ENCODE measurements around the gene IRF4. TPM values are rescaled to one million over a fixed set of nuclear protein-coding genes. Genes with fewer than 3 reads are reported as not detected.

IRF4 gene
- total and polyA plus RNA-seq, 2 donors (not counting 3 experiments of a cell fraction or from before 2014, with no cell fraction given) = not detected

DNA sequence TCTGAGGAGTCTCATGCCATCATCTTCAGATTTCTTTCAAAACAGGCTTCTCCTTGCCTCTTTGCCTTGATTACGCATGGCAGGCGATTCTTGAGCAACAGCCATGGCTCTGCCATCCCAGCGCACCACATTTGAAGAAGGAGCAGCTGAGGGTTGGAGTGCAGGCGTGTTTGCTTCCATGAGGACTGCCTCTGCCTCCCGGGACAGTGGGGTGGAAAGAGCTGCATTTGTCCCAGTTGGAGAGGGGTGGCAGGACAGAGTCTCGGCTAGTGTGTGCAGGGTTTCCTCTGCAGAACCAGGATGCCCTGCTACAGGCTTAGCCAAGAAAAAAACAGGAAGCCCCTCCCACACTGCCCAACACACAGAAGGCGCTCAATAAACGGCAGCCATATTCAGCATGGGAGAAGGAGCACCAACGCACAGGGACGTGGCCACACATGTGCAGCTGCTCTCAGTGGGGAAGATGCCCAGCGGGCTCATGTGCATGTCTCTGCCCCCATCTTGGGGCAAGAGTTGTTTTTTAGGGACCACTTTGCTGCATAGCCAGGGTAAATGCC, 36.6 kb downstream of the IRF4 start:
- Histone ChIP-seq H3K27ac (ENCODE audit: insufficient read depth, low read depth, low read length) (no peak overlapping the region), H3K9me1 (replicated peaks; ENCODE audit: control insufficient read depth, extremely low read depth, insufficient read depth, low read length) (no peaks in the 10 kb centered on the region), H3K79me2 (ENCODE audit: control insufficient read depth, insufficient read depth, low read length) (no peaks in the 10 kb centered on the region), H3K36me3 (ENCODE audit: control insufficient read depth in 2 of 2, extremely low read depth in 1 of 2, insufficient read depth in 2 of 2, low read length in 2 of 2) (no peaks in the 10 kb centered on the region), H4K20me1 (replicated peaks; ENCODE audit: control insufficient read depth, extremely low read depth, insufficient read depth, low read length) (no peaks in the 10 kb centered on the region), H3K9me3 (replicated peaks; ENCODE audit: control insufficient read depth, insufficient read depth, low read length) (no peaks in the 10 kb centered on the region), H3K4me2 (ENCODE audit: insufficient read depth, low read length) (no peak overlapping the region), H2AFZ (ENCODE audit: low read depth, low read length) (no peak overlapping the region), H3K4me1 (ENCODE audit: control insufficient read depth, extremely low read depth, insufficient read depth, low read length) (no peaks in the 10 kb centered on the region), H3K9ac (replicated peaks; ENCODE audit: extremely low read depth, insufficient read depth, low read length) (no peak overlapping the region), H3K4me3 (replicated peaks in 1 of 3; ENCODE audit: insufficient read depth in 1 of 3, low read depth in 1 of 3, low read length in 3 of 3) (no peak overlapping the region), H3K27me3 (ENCODE audit: control insufficient read depth in 2 of 2, insufficient read depth in 2 of 2, low read length in 2 of 2) (no peaks in the 10 kb centered on the region)
- BruUV-seq (replicated peaks) = no TSS peak
- ChIA-PET CTCF (no interaction called here), POLR2A (no interaction called here)
- dilution Hi-C loops (cut with MboI; ENCODE audit: extremely low pct_ligation_motif_present, low sequenced_read_pairs) = no loop called here
- TF ChIP-seq POLR2AphosphoS5 (IDR thresholded peaks at IDR 0.05; ENCODE audit: insufficient read depth, low read depth, low read length) = no peak
- TF ChIP-seq JUN (IDR thresholded peaks at IDR 0.05; ENCODE audit: borderline replicate concordance, insufficient read depth, insufficient read length, low read depth) = no peak
- TF ChIP-seq, protein P1, sequence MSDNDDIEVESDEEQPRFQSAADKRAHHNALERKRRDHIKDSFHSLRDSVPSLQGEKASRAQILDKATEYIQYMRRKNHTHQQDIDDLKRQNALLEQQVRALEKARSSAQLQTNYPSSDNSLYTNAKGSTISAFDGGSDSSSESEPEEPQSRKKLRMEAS (IDR thresholded peaks at IDR 0.05; ENCODE audit: insufficient read depth, insufficient read length) = no peak
- no peak for TF ChIP-seq GATA2 (IDR thresholded peaks at IDR 0.05; ENCODE audit: insufficient read depth, insufficient read length, low read depth, low read length)
- no peak for TF ChIP-seq EZH2 (IDR thresholded peaks at IDR 0.05; ENCODE audit: borderline replicate concordance, low read depth, low read length, severe bottlenecking)
- intact Hi-C loops (cut with micrococcal nuclease) = no loop called here
- DNase-seq (ENCODE audit: low read depth, low spot score) = no peak
- FAIRE-seq = no peak

DNA sequence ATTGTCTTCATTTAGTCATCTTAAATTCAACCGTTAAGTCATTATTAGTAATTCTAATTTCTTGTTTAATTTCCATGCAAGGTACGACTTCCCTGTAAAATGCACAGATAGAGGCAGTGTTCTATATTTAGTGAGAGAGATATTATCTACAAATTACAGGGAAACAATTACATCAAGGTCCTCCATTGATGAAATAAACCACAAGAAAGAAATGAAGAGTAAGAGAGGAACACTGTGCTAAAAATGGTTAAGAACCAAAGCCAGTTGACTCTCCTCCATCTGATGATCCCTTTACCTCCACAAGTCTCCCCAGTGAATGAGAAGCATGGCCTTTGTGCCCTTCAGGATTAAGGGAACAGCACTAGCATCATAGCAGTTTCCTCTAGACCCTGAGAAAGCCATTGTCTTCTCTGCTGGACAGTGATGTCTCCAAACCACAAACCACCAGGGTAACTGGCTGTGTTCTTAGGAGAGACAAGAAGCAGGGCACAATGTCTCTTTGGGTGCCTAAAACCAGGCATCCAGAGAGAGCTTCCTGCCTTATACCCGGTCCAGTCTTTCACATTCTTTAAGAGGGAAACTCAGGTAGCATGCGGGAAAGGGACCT, 38.1 kb downstream of the IRF4 start:
- POLR2A ChIA-PET = no interaction called here
- Histone ChIP-seq H2AFZ (ENCODE audit: low read depth, low read length) (no peak overlapping the region), H4K20me1 (replicated peaks; ENCODE audit: control insufficient read depth, extremely low read depth, insufficient read depth, low read length) (no peaks in the 10 kb centered on the region), H3K4me3 (replicated peaks in 1 of 3; ENCODE audit: insufficient read depth in 1 of 3, low read depth in 1 of 3, low read length in 3 of 3) (no peak overlapping the region), H3K9me1 (replicated peaks; ENCODE audit: control insufficient read depth, extremely low read depth, insufficient read depth, low read length) (no peaks in the 10 kb centered on the region), H3K27me3 (ENCODE audit: control insufficient read depth in 2 of 2, insufficient read depth in 2 of 2, low read length in 2 of 2) (no peaks in the 10 kb centered on the region), H3K36me3 (ENCODE audit: control insufficient read depth in 2 of 2, extremely low read depth in 1 of 2, insufficient read depth in 2 of 2, low read length in 2 of 2) (no peaks in the 10 kb centered on the region), H3K4me1 (ENCODE audit: control insufficient read depth, extremely low read depth, insufficient read depth, low read length) (no peaks in the 10 kb centered on the region), H3K9me3 (replicated peaks; ENCODE audit: control insufficient read depth, insufficient read depth, low read length) (no peaks in the 10 kb centered on the region), H3K4me2 (ENCODE audit: insufficient read depth, low read length) (no peak overlapping the region), H3K27ac (ENCODE audit: insufficient read depth, low read depth, low read length) (no peak overlapping the region), H3K9ac (replicated peaks; ENCODE audit: extremely low read depth, insufficient read depth, low read length) (no peak overlapping the region), H3K79me2 (ENCODE audit: control insufficient read depth, insufficient read depth, low read length) (no peaks in the 10 kb centered on the region)
- dilution Hi-C loops (cut with MboI; ENCODE audit: extremely low pct_ligation_motif_present, low sequenced_read_pairs) (no loop called here), intact Hi-C loops (cut with micrococcal nuclease) (no loop called here)
- no TSS peak for BruUV-seq (replicated peaks)
- FAIRE-seq = no peak
- CTCF ChIA-PET = no interaction called here
- TF ChIP-seq, protein P1 (IDR thresholded peaks at IDR 0.05; ENCODE audit: insufficient read depth, insufficient read length) = no peak
- no peak for TF ChIP-seq POLR2AphosphoS5 (IDR thresholded peaks at IDR 0.05; ENCODE audit: insufficient read depth, low read depth, low read length)
- no peak for TF ChIP-seq FOS (IDR thresholded peaks at IDR 0.05; ENCODE audit: borderline replicate concordance, insufficient read depth, low read length)
- TF ChIP-seq EZH2 (IDR thresholded peaks at IDR 0.05; ENCODE audit: borderline replicate concordance, low read depth, low read length, severe bottlenecking) = no peak
- TF ChIP-seq, protein P2, sequence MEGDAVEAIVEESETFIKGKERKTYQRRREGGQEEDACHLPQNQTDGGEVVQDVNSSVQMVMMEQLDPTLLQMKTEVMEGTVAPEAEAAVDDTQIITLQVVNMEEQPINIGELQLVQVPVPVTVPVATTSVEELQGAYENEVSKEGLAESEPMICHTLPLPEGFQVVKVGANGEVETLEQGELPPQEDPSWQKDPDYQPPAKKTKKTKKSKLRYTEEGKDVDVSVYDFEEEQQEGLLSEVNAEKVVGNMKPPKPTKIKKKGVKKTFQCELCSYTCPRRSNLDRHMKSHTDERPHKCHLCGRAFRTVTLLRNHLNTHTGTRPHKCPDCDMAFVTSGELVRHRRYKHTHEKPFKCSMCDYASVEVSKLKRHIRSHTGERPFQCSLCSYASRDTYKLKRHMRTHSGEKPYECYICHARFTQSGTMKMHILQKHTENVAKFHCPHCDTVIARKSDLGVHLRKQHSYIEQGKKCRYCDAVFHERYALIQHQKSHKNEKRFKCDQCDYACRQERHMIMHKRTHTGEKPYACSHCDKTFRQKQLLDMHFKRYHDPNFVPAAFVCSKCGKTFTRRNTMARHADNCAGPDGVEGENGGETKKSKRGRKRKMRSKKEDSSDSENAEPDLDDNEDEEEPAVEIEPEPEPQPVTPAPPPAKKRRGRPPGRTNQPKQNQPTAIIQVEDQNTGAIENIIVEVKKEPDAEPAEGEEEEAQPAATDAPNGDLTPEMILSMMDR (IDR thresholded peaks at IDR 0.05; ENCODE audit: extremely low read depth in 1 of 2, insufficient read depth in 1 of 2, low read depth in 1 of 2, low read length in 2 of 2) = no peak
- no peak for TF ChIP-seq MYC (IDR thresholded peaks at IDR 0.05; ENCODE audit: low read depth, low read length)
- no peak for TF ChIP-seq POLR2A (IDR thresholded peaks at IDR 0.05; ENCODE audit: low read depth, low read length)
- TF ChIP-seq GATA2 (IDR thresholded peaks at IDR 0.05; ENCODE audit: insufficient read depth, insufficient read length, low read depth, low read length) = no peak
- DNase-seq (ENCODE audit: low read depth, low spot score) = no peak
